Tibial nerve (tissue), 3 donors: ENCODE measurements around the gene RAPGEF2.

Experiments used
- CTCF ChIP-seq, 5 experiments: fragments of 200-600 bp in 3 of 5; fragments of 450-650 bp in 2 of 5; sonication (generic) in 3 of 5; IDR thresholded peaks; one replicate each; pipeline ENCODE4 v1.5.1; 2016 to 2019; ENCODE audit warnings: antibody characterized with exemption in 5 of 5, mild to moderate bottlenecking in 3 of 5, moderate library complexity in 2 of 5
- POLR2A ChIP-seq, 2 donors: fragments of 450-650 bp; IDR thresholded peaks; one replicate each; pipeline ENCODE4 v1.6.1; 2017; ENCODE audit warnings: antibody characterized with exemption in 2 of 2, mild to moderate bottlenecking in 2 of 2, moderate library complexity in 2 of 2

DNA sequence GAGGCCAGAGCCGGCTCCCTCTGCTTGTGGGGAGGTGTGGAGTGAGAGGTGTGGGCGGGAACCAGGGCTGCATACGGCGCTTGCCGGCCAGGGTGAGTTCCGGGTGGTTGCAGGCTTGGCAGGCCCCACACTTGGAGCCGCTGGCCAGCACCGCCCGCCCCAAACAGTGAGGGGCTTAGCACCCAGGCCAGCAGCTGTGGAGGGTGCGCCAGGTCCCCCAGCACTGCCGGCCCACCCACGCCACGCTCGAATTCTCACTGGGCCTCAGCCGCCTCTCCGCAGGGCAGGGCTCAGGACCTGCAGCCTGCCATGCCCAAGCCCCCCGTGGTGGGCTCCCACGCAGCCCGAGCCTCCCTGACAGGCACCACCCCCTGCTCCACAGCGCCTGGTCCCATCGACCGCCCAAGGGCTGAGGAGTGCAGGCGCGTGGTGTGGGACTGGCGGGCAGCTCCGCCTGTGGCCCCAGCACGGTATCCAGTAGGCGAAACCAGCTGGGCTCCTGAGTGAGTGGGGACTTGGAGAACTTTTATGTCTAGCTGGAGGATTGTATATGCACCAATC is 275.3 kb downstream of the RAPGEF2 start:
- TF ChIP-seq CTCF (IDR thresholded peaks at IDR 0.05), result no peak
- no peak for TF ChIP-seq POLR2A (IDR thresholded peaks at IDR 0.05)
